ENCODE results near the gene SPEG. TPM values are rescaled to one million over a fixed set of nuclear protein-coding genes. Genes with fewer than 3 reads are reported as not detected.

The SPEG gene
- total RNA-seq, 2 experiments from 2014 or later, result 0.46 TPM; not detected in 1

GRCh38 chr2:219441451-219442255, 7.0 kb downstream of the SPEG start:
- Histone ChIP-seq H4K20me1 (ENCODE audit: insufficient read depth, low read length) (no peaks in the 10 kb centered on the region), H3K9me2 (ENCODE audit: insufficient read depth, low read length) (no peaks in the 10 kb centered on the region), H3K4me2 (ENCODE audit: low read length) (peak overlapping the region; percentile 53), H2AFZ (ENCODE audit: low read length) (no peak overlapping the region), H3K4me3 (ENCODE audit: low read depth, low read length, poor library complexity, severe bottlenecking) (peak overlapping the region; percentile 53), H3K4me1 (ENCODE audit: insufficient read depth, low read length, poor library complexity, severe bottlenecking) (peaks cover 9% of the 10 kb centered on the region), H3K79me2 (ENCODE audit: insufficient read depth, low read depth, low read length) (no peaks in the 10 kb centered on the region), H3K9me3 (ENCODE audit: low read length) (no peaks in the 10 kb centered on the region), H3K36me3 (ENCODE audit: insufficient read depth, low read length) (no peaks in the 10 kb centered on the region), H3K27ac (ENCODE audit: low read depth, low read length, poor library complexity, severe bottlenecking) (no peak overlapping the region)
- POLR2A ChIA-PET, result no interaction called here
- intact Hi-C loops (cut with micrococcal nuclease; ENCODE audit: unreplicated experiment), result no loop called here
- CTCF ChIA-PET (ENCODE audit: unreplicated experiment), result interaction anchor here (1.3 kb wide), 1 partner anchor 14 kb away, joined by 3 read pairs; no protein-coding TSS in a partner anchor
- BruUV-seq (replicated peaks), result no TSS peak
- peak; percentile 32 for DNase-seq (ENCODE audit: low spot score)
- TF ChIP-seq CTCF (conservative IDR thresholded peaks at IDR 0.05; ENCODE audit: low read length) (no peak), EZH2phosphoT487 (IDR thresholded peaks at IDR 0.05; ENCODE audit: borderline replicate concordance, low read depth, low read length) (no peak)

GRCh38 chr2:219442256-219443015, 7.8 kb downstream of the SPEG start:
- Histone ChIP-seq H3K4me3 (ENCODE audit: low read depth, low read length, poor library complexity, severe bottlenecking) (peak overlapping the region; percentile 53), H3K9me3 (ENCODE audit: low read length) (no peaks in the 10 kb centered on the region), H2AFZ (ENCODE audit: low read length) (no peak overlapping the region), H4K20me1 (ENCODE audit: insufficient read depth, low read length) (no peaks in the 10 kb centered on the region), H3K9me2 (ENCODE audit: insufficient read depth, low read length) (no peaks in the 10 kb centered on the region), H3K27ac (ENCODE audit: low read depth, low read length, poor library complexity, severe bottlenecking) (no peak overlapping the region), H3K4me2 (ENCODE audit: low read length) (peak overlapping the region; percentile 53), H3K36me3 (ENCODE audit: insufficient read depth, low read length) (no peaks in the 10 kb centered on the region), H3K4me1 (ENCODE audit: insufficient read depth, low read length, poor library complexity, severe bottlenecking) (peaks cover 10% of the 10 kb centered on the region), H3K79me2 (ENCODE audit: insufficient read depth, low read depth, low read length) (no peaks in the 10 kb centered on the region)
- intact Hi-C loops (cut with micrococcal nuclease; ENCODE audit: unreplicated experiment), result no loop called here
- no peak for DNase-seq (ENCODE audit: low spot score)
- TF ChIP-seq CTCF (conservative IDR thresholded peaks at IDR 0.05; ENCODE audit: low read length), result no peak
- no peak for TF ChIP-seq EZH2phosphoT487 (IDR thresholded peaks at IDR 0.05; ENCODE audit: borderline replicate concordance, low read depth, low read length)
- BruUV-seq (replicated peaks), result no TSS peak
- ChIA-PET POLR2A (no interaction called here), CTCF (ENCODE audit: unreplicated experiment) (no interaction called here)
